Measurements from ENCODE around the gene TRIM49D2.
"Not testable (repeated sequence)": the region's sequence is repeated elsewhere in the genome, so short reads cannot be mapped to it uniquely, and the experiment has no call there.

TRIM49D2 gene

GRCh38 chr11:89923764-89924163, at the start of gene TRIM49D2:
Gene TRIM49D2, plus strand, starts transcription at chr11:89924064. Its CDS starts 2,698 bp downstream, at chr11:89926762.
- DNase-seq = not testable (repeated sequence)

- DNase-seq = not testable (repeated sequence)
Measured at GRCh38 chr11:89877511-89877910, 46.4 kb upstream of the TRIM49D2 start.

- DNase-seq = not testable (repeated sequence)
Measured at GRCh38 chr11:89893245-89893644, 30.6 kb upstream of the TRIM49D2 start.

GRCh38 chr11:89900809-89901208, 23.1 kb upstream of the TRIM49D2 start:
- not testable (repeated sequence) for DNase-seq

GRCh38 chr11:89922195-89922660, 1.6 kb upstream of the TRIM49D2 start, which contains the start of gene TRIM49D1:
Gene TRIM49D1, minus strand, starts transcription at chr11:89922245. Its CDS starts 4,535 bp downstream, at chr11:89917710.
- DNase-seq = no peak

- not testable (repeated sequence) for DNase-seq
Measured at GRCh38 chr11:89960833-89961232, 37.0 kb downstream of the TRIM49D2 start.

- not testable (repeated sequence) for DNase-seq
Measured at GRCh38 chr11:89965737-89966136, 41.9 kb downstream of the TRIM49D2 start, which contains the start of gene TRIM64. Gene TRIM64, plus strand, starts transcription at chr11:89966037. Its CDS starts 2,467 bp downstream, at chr11:89968504.

Data from cortex of kidney (tissue), 1 donor.